GM12864 (cell line): ENCODE measurements around the gene PRKACA.

Experiments
- DNase-seq: peaks from one replicate; pipeline ENCODE4 v3.0.0-alpha.2; 2011; ENCODE audit warnings: low read depth
- H3K4me3 ChIP-seq: 2 replicates; pipeline ENCODE4 v1.5.1; 2011; ENCODE audit warnings: mild to moderate bottlenecking, low read depth, low read length, control low read depth
- CTCF ChIP-seq: IDR thresholded peaks from 2 replicates; pipeline ENCODE4 v1.5.1; 2011; ENCODE audit warnings: low read depth, mild to moderate bottlenecking, moderate library complexity, low read length, control low read depth, inconsistent platforms; ENCODE audit errors: missing control alignments

Gene PRKACA

GRCh38 chr19:14059652-14060155, 57.9 kb downstream of the PRKACA start:
- no peak for DNase-seq
- no peak for TF ChIP-seq CTCF
- no peak overlapping the region for H3K4me3 ChIP-seq

GRCh38 chr19:14059093-14059480, 58.5 kb downstream of the PRKACA start:
- TF ChIP-seq CTCF: peak; percentile 88
- DNase-seq: no peak
- H3K4me3 ChIP-seq: no peak overlapping the region

- no peak for DNase-seq
- no peak overlapping the region for H3K4me3 ChIP-seq
- no peak for TF ChIP-seq CTCF
These were observed 59.1 kb downstream of the PRKACA start for GRCh38 chr19:14058182-14059092.

GRCh38 chr19:14056741-14057356, 60.7 kb downstream of the PRKACA start:
- DNase-seq: no peak
- H3K4me3 ChIP-seq: no peak overlapping the region

GRCh38 chr19:14056069-14056666, 61.4 kb downstream of the PRKACA start:
- no peak for TF ChIP-seq CTCF
- no peak overlapping the region for H3K4me3 ChIP-seq
- no peak for DNase-seq

More at GRCh38 chr19:14056741-14057356, 60.7 kb downstream of the PRKACA start:
- TF ChIP-seq CTCF: no peak

GRCh38 chr19:14055396-14055795, 62.2 kb downstream of the PRKACA start:
- TF ChIP-seq CTCF: no peak
- no peak overlapping the region for H3K4me3 ChIP-seq
- no peak for DNase-seq
